ENCODE results near the gene ZNF799.
"Not testable (repeated sequence)": the region's sequence is repeated elsewhere in the genome, so short reads cannot be mapped to it uniquely, and the experiment has no call there.

The ZNF799 gene

DNA sequence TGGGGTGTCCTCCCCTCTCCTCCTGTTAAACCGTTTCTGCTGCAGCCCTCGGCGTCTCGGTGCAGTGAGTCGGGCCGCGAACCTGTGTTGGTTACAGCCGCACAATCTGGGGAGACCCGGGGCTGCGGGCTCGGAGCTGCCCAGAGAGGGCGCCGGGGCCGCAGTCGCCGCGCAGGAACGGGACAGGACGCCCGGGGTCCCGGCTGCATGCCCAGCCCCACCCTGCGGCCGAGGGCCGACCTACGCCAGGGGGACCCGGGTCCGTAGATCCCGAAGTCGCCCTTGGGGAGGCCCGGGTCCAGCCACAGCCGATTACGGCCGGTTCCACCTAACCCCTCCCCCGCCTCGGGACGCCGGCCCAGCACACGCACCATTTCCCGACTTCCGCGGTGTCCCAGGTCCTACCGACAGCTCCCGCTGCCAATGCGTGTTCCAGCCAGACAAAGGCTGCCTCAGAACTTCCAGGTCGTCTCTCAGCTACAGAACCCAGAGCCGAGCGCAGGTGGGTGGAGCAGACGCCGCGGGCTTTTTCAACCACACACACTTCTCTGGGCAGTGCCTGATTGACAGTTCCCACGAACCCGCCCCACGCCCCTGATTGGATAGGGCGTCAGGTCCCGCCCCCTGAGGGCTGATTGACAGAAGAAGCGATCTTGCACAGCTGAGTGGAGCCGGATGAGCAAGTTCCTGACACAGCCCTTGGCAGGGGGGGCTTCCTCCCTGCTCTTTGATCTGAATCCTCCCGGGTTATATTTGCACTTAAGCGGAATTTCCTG, 39.7 kb upstream of the ZNF799 start, which contains the start of gene ZNF443:
TSS of gene ZNF443 (minus strand) at position 481 of the 776 bp plus-strand sequence. CDS start at position 374, 107 bp downstream.
- H3K9me3 ChIP-seq (ENCODE audit: insufficient read depth, low read length): peaks cover 7% of the 10 kb centered on the region; the same call in 1 of the 2 replicates
- H3K79me2 ChIP-seq (ENCODE audit: low read length): peaks cover 8% of the 10 kb centered on the region; the same call in 1 of the 2 replicates
- peak within 1 kb of the TSS; percentile 66 for H2AFZ ChIP-seq (ENCODE audit: low read depth, low read length)
- H3K9ac ChIP-seq (ENCODE audit: low read length): peak within 1 kb of the TSS; percentile 66
- no peaks in the 10 kb centered on the region for H3K27me3 ChIP-seq (ENCODE audit: low read depth, low read length)
- peak within 1 kb of the TSS; percentile 82 for H3K4me2 ChIP-seq (ENCODE audit: low read length)
- no peaks in the 10 kb centered on the region for H3K36me3 ChIP-seq (replicated peaks; ENCODE audit: low read depth, low read length)
- H3K4me1 ChIP-seq (ENCODE audit: low read length): 0 out of 2 replicates have a peak, but pooled peaks cover 3% of the 10 kb centered on the region
- TF ChIP-seq EZH2phosphoT487 (IDR thresholded peaks at IDR 0.05; ENCODE audit: low read depth): no peak
- TF ChIP-seq, protein P1, sequence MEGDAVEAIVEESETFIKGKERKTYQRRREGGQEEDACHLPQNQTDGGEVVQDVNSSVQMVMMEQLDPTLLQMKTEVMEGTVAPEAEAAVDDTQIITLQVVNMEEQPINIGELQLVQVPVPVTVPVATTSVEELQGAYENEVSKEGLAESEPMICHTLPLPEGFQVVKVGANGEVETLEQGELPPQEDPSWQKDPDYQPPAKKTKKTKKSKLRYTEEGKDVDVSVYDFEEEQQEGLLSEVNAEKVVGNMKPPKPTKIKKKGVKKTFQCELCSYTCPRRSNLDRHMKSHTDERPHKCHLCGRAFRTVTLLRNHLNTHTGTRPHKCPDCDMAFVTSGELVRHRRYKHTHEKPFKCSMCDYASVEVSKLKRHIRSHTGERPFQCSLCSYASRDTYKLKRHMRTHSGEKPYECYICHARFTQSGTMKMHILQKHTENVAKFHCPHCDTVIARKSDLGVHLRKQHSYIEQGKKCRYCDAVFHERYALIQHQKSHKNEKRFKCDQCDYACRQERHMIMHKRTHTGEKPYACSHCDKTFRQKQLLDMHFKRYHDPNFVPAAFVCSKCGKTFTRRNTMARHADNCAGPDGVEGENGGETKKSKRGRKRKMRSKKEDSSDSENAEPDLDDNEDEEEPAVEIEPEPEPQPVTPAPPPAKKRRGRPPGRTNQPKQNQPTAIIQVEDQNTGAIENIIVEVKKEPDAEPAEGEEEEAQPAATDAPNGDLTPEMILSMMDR (IDR thresholded peaks at IDR 0.05; ENCODE audit: low read depth, low read length): peak; percentile 12; the same call in 1 of the 2 replicates
- H3K27ac ChIP-seq (ENCODE audit: low read length): peak within 1 kb of the TSS; percentile 39
- H3K4me3 ChIP-seq (ENCODE audit: low read length): peak within 1 kb of the TSS; percentile 80
- H4K20me1 ChIP-seq (ENCODE audit: insufficient read depth, low read length): no peaks in the 10 kb centered on the region

DNA sequence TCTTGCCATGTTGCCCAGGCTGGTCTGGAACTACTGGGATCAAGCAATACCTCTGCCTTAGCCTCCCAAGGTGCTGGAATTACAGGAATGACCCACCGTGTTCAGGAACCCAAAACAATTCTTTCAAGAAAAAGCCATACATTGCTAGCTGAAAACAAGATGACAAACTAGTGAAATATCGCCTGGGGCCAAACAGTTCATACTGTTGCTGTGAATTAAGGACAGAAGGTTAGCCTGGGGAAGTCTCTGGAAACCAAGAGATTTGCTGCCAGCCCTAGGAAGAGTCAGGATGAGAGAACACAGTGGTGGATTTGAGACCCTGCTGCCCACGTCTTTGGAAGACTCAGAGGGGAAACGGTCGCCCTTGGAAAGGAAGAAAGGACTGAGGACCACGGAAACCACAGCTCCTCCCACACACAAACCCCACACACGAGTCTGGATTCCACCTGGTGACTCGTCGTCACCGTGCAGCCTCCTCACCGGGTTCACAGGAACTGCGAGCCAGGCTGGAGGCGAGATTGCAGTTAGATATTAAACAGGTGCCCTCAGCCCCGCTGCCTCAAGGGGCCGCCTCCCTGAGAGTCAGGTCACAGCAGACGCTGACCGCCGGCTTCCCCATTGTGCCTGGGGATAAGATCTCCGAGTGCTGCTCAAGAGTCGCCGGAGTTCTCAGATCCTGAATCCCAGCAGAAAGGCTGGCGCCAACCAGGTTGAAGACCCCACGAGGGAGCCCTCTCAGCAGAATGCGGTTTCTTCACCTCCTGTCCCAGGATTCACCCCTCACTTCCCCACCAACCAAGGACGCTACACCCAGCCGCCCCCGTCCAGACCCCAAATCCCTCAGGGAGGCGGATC, 38.8 kb upstream of the ZNF799 start:
- H3K4me1 ChIP-seq (ENCODE audit: low read length); H3K27me3 ChIP-seq (ENCODE audit: low read depth, low read length); H4K20me1 ChIP-seq (ENCODE audit: insufficient read depth, low read length); H3K79me2 ChIP-seq (ENCODE audit: low read length); H3K36me3 ChIP-seq (replicated peaks; ENCODE audit: low read depth, low read length); H3K9me3 ChIP-seq (ENCODE audit: insufficient read depth, low read length): not testable (repeated sequence)
- Histone ChIP-seq H2AFZ (ENCODE audit: low read depth, low read length) (peak overlapping the region; percentile 20), H3K4me3 (ENCODE audit: low read length) (peak overlapping the region; percentile 80), H3K27ac (ENCODE audit: low read length) (peak overlapping the region; percentile 39), H3K4me2 (ENCODE audit: low read length) (peak overlapping the region; percentile 82), H3K9ac (ENCODE audit: low read length) (peak overlapping the region; percentile 66)

DNA sequence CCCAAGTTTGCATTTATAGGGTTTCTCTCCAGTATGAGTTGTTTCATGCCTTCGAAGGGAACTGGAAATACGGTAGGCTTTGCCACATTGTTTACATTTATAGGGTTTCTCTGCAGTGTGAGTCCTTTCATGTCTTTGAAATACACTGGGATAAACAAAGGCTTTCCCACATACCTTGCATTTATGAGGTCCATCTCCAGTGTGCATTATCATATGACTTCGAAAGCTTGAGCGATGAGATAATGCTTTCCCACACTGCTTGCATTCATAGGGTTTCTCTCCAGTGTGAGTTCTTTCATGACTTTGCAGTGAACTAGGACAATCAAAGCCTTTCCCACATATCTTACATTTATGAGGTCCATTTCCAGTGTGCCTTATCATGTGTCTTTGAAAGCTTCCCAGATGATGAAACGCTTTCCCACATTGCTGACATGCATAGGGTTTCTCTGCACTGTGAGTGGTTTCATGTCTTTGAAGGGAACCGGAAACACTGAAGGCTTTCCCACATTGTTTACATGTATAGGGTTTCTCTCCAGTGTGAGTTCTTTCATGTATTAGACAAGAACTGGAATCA, 29.7 kb upstream of the ZNF799 start:
- H3K27ac ChIP-seq (ENCODE audit: low read length); H3K4me3 ChIP-seq (ENCODE audit: low read length); H3K9ac ChIP-seq (ENCODE audit: low read length); H4K20me1 ChIP-seq (ENCODE audit: insufficient read depth, low read length); H3K27me3 ChIP-seq (ENCODE audit: low read depth, low read length); H3K4me2 ChIP-seq (ENCODE audit: low read length); H2AFZ ChIP-seq (ENCODE audit: low read depth, low read length); H3K9me3 ChIP-seq (ENCODE audit: insufficient read depth, low read length); H3K79me2 ChIP-seq (ENCODE audit: low read length); H3K4me1 ChIP-seq (ENCODE audit: low read length): not testable (repeated sequence)
- H3K36me3 ChIP-seq (replicated peaks; ENCODE audit: low read depth, low read length): peaks cover 12% of the 10 kb centered on the region

DNA sequence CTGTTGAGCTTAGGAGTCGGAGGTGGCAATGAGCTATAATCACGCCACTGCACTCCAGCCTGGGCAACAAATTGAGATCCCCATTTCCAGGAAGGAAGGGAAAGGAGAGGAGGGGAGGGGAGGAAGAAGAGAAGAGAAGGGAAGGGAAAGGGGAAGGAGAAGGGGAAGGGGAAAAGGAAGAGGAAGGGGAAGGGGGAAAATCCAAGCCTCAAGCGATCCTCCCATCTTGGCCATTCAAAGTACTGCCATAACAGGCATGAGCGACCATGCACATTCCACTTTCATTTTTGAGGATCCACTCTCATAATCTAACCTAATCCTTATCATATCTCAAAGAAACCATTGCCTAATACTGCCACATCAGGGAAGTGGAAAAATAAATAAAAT, 24.8 kb upstream of the ZNF799 start:
- Histone ChIP-seq H3K4me2 (ENCODE audit: low read length) (no peak overlapping the region), H3K36me3 (replicated peaks; ENCODE audit: low read depth, low read length) (peaks cover 24% of the 10 kb centered on the region), H3K4me3 (ENCODE audit: low read length) (no peak overlapping the region), H3K79me2 (ENCODE audit: low read length) (no peaks in the 10 kb centered on the region), H3K9ac (ENCODE audit: low read length) (no peak overlapping the region), H4K20me1 (ENCODE audit: insufficient read depth, low read length) (no peaks in the 10 kb centered on the region), H3K9me3 (ENCODE audit: insufficient read depth, low read length) (peaks cover 3% of the 10 kb centered on the region; the same call in 1 of the 2 replicates), H2AFZ (ENCODE audit: low read depth, low read length) (no peak overlapping the region), H3K4me1 (ENCODE audit: low read length) (no peaks in the 10 kb centered on the region), H3K27me3 (ENCODE audit: low read depth, low read length) (no peaks in the 10 kb centered on the region), H3K27ac (ENCODE audit: low read length) (no peak overlapping the region)
- no peak for TF ChIP-seq EZH2phosphoT487 (IDR thresholded peaks at IDR 0.05; ENCODE audit: low read depth)
- TF ChIP-seq, protein P1 (IDR thresholded peaks at IDR 0.05; ENCODE audit: low read depth, low read length): no peak
